EH (cell line): ENCODE measurements around the gene MYRF.
A peak's percentile ranks its signal among the peaks of the same experiment; 100 is the strongest.

ENCODE experiments used
- DNase-seq: peaks from one replicate; pipeline ENCODE4 v3.0.0-alpha.2; 2015; ENCODE audit warnings: low read depth

MYRF gene

DNA sequence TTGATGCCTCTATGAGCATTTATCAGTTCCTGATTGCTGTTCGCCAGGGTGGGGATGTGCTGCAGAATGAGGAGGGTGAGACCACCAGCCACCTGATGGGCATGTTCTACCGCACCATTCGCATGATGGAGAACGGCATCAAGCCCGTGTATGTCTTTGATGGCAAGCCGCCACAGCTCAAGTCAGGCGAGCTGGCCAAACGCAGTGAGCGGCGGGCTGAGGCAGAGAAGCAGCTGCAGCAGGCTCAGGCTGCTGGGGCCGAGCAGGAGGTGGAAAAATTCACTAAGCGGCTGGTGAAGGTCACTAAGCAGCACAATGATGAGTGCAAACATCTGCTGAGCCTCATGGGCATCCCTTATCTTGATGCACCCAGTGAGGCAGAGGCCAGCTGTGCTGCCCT is 43.0 kb downstream of the MYRF start:
- no peak for DNase-seq

DNA sequence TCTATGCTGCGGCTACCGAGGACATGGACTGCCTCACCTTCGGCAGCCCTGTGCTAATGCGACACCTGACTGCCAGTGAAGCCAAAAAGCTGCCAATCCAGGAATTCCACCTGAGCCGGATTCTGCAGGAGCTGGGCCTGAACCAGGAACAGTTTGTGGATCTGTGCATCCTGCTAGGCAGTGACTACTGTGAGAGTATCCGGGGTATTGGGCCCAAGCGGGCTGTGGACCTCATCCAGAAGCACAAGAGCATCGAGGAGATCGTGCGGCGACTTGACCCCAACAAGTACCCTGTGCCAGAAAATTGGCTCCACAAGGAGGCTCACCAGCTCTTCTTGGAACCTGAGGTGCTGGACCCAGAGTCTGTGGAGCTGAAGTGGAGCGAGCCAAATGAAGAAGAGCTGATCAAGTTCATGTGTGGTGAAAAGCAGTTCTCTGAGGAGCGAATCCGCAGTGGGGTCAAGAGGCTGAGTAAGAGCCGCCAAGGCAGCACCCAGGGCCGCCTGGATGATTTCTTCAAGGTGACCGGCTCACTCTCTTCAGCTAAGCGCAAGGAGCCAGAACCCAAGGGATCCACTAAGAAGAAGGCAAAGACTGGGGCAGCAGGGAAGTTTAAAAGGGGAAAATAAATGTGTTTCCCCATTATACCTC is 43.6 kb downstream of the MYRF start:
- DNase-seq: no peak

DNA sequence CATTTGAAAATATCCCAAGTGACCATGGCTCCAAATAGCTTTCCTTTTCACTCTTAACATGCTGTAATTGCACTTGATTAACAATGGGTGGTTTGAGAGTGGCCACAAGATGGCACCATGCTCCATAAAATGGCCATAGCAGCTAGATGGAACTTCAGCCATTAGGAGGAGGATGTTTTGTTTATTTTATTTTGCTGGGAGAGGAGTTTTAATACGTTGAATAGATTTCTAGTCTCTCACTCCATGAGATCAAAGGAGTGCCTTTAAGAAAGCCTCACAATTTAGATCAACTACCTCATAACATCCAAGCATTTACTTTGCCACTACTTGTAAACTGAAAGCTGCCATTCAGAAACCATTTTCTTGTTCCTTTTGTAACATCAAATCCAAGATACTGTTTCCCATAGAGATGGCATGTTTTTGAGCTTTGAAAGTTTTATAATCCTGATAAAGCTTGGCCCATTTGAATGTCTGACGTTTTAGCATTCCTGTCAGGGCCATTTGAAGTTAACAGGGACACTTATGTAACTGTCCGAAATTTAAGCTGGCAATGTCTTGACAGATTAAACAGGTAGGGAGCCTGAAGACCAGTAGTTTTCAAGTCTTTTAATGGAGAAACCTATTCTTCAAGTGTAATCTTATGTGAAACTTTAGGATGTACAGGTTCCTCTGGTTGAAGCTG is 45.0 kb downstream of the MYRF start:
- peak; percentile 87 for DNase-seq

DNA sequence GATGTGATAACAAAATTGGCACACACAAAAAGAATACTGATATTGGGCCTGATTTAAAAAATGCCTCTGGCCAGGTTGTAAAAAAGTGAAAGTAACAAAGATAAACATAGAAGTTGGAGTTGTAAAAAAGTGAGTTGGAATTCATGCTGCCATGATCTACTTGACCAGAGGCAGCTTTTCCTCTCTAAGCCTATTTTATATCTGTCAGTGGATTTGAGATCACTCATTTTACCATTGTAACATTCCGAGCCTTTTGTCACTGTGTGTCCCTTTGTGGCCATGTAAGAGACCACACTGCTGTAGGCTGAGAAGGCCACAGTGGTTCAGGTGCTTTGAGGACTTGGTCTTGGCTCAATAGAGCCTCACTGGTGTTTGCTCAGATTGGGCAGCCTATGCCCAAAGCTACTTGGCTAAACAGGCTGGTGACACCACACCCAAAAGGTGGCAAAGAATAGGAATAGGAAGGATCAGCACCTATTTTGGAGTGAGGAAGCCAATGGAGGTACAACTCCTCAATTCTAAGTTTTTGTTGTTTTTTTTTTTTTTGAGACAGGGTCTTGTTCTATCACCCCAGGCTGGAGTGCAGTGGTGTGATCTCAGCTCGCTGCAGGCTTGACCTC is 47.3 kb downstream of the MYRF start:
- no peak for DNase-seq

DNA sequence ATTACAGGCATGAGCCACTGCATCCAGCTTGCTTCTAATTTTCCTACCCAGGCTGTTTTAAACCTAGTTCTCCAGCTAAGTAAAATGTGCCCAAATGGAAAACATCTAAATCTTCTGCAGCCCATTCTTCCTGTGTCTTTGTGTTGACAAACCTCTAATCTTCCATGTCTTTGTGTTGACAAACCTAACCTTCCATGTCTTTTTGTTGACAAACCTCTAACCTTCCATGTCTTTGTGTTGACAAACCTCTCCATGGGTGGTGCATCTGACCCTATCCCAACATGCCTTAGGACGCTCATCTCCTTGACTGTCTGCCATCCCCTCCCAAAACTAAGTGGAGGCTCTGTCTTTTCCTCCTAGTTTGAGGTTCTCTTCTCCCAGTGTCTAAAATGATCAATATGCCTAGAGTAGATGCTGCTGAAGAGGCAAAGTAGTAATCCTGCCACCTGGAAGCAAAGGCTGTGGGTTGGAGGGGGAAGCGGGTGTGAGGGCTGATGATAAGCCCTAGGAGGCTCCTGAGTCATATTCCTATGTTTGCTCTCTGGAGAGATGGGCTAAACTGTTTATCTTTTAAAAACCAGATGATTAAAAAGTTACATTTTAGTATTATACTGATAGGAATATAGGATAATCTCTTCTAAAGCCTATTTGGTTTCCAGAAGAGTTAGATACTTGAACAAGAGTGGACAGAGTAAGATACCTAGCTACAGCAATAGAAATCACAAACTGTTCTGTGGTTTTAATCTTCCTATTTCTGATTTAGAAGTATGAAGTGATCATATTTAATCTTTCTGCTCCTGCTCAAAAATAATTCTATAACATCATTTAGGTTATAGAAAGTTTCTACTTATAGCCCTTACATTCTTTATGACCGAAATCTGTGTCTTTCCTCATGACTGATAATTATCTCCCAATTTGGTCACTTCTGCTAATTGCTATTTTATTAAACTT is 48.2 kb downstream of the MYRF start:
- no peak for DNase-seq

DNA sequence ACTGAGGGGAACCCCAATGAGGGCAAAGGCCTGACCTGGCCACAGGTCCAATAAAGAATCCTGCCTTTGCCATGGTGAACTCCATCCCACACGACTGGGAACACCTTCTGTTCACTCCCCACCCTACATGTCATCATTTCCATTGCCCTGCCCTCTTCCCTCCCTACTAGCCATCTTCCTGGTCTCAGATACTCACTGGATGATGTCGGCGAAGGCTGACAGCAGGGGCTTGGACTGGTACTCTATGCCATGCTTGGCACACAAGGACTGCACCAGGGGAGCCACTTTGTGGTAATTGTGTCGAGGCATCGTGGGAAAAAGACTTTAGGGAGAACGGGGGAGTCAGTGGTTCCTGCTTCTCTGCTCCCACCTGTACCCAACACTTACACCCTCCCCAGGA is 50.2 kb downstream of the MYRF start:
- no peak for DNase-seq

DNA sequence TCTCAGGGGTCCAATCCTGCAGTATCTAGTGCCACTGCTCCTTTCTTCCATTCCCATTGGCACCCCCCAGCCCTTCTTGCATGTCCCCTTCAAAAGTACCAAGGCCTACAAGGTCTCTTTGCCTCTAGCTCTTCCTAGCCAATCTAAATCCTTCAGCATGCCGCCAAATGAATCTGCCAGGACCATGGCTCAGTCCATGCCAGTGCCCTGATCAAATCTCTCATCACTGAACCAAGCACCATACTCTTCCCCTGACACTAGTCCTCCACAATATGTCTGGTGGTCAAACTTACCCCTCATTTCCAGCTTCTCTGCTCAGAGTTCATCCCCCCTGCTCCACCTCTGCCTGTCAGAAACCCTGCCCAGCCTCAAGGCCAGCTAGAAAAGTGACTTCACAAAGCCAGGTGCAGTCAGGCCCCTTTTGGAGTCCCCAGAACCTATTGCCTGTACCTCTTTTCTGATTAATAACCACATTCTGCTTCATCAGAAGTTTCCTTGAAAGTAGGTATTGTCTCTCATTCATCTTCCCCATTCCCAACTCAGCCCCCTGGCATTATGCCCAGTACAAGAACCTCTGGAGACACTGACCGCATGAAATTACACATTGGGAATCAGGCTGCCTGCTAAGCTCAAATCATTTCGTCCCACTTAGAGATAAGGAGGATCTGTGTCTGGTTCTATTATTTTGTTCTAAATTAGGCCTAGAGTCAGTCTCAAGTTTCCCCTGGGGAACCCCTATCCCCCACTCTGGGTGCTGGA is 51.6 kb downstream of the MYRF start:
- DNase-seq: no peak

DNA sequence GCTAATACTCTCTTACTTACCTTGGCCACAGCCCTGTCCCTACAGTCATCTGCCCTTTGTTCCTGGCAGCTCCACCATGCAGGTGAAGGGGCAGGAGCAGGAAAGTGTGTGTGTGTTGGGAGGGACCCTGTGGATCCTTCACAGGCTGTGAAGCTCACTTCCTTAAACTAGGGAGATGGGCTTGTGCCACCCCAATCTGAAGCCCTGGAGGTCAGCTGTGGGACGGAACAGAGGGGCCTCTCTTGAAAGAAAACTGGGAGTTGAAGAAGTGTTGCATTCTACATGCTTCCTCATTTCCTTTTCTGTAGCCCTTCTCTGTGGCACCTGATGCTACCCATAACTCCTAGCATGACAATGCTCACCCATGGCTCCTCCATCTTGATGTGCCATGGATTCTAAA is 52.7 kb downstream of the MYRF start:
- DNase-seq: no peak

DNA sequence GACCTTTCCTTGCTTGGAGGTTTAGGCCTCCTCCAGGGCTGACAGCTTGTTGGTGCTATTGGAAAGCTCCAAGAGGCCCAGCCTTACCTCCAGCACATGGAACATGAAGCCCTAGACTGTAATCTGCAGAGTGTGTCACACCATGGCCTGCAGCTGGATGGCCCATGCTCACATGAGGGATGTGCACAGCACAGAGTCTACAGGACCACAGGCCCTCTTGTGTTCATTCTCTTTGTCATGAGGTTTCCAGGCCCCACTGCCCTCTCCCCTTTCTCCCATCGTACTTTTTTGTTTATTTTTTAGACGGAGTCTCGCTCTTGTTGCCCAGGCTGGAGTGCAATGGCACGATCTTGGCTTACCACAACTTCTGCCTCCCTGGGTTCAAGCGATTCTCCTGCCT is 54.3 kb downstream of the MYRF start:
- DNase-seq: no peak

DNA sequence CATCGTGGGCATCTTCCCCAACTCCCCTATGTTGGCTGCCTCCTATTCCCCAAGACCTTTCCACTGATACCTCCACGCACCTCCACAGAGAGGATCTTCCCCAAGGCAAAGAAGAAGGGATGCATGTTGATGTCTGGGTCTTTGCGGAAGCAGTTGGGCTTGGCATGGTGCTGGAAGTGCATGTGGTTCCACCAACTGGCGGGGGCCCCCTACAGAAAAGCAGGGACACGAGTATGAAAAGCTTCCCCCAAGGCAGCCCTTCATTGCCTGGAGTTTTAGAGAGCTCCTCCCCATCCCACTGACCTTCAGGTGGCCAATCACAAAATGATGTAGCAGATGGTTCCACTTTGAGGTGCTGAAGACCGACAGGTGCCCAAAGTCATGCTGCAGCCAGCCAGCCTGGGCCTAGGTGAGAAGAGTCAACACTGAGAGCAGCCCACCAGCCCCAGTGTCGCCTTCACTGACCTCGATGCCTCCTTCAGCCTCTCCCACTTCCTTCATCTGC is 58.3 kb downstream of the MYRF start:
- no peak for DNase-seq

DNA sequence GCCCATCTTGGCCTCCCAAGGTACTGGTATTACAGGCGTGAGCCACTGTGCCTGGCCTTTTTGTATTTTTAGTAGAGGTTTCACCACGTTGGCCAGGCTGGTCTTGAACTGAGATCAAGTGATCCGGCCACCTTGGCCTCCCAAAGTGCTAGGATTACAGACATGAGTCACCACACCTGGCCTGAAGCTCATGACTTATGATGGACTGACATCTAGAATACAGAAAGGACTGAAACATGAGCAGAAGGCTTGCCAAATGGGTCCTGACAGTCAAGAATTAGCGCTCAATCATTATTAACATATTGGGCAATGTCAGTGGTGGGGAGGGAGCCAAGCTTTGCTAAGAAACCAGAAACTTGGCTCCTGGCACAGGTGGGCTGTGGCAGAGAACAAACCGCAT is 59.4 kb downstream of the MYRF start:
- DNase-seq: no peak

DNA sequence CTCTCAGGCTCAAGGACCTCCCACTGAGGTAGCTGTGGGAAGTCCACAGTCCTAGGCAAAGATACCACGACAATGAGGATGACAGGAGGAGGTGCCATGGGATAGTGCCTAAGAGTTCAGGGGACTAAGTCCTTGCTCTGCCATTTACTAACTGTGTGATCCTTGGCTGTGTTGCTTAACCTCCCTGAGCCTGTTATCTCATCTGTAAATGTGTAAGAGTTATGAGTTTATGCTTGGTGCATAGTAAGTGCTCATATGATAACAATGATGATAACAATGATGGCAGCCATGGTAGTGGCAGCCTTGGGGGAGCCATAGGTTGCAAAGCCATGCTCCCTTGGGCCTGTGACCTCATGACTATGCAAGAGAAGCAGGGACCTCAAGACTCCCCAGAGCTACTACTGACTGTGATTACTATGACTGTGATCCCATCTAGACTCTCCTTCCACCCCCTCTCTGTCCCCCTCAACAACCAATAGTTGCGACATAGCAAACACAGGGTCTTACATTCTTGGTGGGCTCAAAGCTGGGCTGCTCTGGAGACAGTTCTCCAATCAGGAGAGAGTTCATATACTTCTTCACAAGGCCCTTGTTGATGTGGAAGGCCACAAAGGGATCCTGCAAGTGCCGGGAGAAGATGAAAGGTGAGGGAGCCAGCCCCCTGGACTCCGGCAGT is 60.4 kb downstream of the MYRF start:
- DNase-seq: no peak

DNA sequence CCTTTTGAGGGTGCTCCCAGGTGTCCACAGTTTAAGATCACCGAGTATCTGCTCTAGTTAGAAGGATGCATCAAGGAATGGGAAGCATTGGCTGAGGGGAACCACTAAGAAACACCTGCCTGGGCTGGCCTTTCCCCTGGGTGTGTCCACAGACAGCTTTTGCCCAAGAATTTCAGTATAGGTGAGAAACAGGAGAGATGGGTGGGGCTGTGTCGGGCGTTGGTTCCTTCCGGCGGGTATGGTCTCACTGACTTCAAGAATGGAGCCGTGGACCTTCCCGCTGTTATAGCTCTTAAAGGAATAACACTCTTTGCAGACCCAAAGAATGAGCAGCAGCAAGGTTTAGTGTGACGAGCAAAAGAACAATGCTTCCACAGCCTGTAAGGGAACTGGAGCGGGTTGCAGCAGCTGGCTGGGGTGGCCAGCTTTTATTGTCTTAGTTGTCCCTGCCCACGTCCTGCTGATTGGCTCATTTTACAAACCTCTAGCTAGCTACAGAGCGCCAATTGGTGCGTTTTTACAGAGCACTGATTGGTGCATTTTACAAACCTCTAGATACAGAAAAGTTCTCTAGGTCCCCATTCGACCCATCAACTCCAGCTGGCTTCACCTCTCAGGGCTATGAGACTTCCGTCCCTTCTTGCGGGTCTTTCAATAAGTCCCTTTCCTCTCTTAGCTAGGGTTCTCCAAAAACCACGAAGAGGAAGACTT is 62.0 kb downstream of the MYRF start:
- DNase-seq: peak; percentile 49

DNA sequence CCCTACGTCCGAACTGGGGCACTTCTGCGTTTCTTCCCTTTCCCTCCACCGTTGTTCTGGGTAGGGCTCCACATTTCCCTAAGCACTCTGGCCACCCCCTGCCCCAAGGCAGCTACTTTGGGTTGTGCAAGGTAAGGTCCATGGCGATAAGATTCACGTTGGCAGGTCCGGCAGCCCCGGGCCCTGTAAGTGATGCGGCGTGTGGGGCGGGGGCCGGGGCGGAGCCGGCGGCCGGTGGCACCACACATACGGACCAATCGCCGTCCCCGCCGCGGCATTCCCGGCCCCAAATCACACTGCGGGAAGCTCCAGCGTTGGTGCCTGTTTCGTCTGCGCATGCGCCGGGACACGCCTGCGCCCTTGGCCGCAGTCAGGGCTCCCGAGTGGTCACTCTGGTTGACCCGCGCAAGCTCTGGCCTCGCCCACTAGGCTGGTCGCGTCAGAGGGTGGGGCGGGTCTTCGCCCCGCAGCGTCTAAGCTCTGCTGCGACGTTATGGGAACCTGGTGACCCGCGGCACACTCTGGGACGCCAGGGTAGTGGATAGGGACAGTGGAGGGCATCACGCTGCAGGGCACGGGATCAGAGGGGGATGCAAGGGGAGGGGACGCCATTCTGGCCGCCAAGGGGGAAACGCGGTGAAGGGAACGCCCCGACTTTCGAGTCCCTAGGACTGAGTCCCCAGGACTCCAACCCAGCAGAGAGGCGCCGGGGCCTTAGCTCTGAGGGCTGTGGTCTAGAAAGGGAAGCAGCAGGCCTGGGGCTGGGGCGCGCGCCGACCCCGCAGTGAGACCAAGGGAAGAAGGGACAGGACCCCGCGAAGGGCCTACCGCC is 62.7 kb downstream of the MYRF start:
- peak; percentile 98 for DNase-seq

DNA sequence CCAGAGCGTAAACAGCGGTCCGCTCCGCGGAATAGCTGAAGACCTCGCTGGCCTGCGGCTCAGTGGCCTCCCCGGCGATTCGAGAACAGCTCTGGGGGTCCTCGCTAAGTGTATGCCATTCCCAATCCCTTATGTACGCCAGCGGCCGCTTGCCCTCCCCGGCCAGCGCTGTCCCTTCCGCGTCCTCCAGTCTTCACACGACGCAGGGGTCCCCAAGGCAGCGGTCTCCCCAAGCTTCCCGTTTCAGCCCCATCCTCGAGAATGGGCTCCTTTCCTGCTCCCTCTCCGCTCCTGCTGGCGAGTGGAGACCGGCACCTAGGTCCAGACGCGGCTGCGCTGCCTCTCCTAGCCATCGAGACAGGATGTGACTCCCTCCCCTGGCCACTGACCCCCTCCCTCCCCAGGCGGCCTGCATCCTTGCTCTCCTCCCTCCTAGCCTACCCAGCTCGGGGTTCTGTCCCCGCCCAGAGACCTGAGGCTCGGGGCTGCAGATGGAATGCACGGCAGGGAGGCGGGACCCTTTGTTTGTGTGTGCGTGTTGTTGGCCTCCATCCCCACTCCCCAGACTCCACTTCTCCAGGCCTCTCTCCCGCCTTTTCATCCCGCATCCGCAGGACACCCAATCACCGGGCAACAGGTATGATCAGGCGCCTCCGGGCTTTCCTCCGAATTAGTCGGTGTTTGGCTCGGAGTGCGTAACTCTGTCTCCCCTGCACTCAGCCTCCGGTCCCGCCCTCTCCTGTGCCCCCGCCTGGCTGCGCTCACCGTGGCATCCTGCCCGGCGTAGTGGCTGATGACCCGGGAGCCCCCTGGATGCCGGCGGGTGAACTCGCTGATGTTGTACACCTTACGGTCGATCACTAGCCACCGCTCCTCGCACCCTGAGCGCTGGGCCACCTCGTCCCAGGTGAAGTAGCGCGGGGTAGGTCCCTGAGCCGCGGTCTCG is 63.6 kb downstream of the MYRF start:
- peak; percentile 84 for DNase-seq

DNA sequence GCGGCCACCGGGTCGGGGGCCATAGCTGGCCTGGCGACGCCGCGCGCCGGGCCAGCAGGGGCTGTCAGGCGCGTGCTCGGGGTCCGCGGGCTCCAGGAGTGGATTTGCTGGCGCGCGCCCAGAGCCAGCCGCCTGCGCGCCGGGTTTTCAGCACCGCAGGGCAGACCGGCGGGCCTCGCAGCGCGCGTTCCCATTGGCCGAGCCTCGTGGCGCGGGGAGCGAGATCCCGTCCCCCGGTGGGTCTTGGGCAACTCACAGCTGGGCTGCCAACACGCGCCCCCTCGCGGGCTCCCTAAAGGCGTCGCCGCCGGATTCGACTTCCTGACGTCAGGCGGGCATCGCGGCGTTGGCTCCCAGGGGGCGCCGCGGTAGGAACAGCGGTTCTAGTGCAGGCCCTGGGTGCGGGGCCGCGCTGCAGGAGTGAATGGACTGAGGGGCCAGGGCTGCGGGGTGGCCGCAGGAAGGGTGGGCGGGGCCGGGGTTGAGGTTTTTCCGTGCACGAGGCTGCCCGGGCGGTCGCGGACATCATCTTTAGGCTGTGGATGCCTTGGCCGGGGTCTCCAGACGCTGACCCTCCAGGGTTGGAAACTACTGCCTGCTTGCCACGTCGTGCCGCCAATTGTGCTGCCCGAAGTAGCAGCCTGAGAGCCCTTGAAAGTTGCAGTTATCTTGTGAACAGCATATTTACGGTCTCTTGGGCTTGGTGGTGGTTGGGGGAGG is 64.5 kb downstream of the MYRF start, which contains the start of gene FADS1:
Gene FADS1, minus strand, starts transcription at position 268 of the 720 bp plus-strand sequence. Its CDS starts 74 bp downstream, at position 194.
- peak; percentile 94 for DNase-seq

DNA sequence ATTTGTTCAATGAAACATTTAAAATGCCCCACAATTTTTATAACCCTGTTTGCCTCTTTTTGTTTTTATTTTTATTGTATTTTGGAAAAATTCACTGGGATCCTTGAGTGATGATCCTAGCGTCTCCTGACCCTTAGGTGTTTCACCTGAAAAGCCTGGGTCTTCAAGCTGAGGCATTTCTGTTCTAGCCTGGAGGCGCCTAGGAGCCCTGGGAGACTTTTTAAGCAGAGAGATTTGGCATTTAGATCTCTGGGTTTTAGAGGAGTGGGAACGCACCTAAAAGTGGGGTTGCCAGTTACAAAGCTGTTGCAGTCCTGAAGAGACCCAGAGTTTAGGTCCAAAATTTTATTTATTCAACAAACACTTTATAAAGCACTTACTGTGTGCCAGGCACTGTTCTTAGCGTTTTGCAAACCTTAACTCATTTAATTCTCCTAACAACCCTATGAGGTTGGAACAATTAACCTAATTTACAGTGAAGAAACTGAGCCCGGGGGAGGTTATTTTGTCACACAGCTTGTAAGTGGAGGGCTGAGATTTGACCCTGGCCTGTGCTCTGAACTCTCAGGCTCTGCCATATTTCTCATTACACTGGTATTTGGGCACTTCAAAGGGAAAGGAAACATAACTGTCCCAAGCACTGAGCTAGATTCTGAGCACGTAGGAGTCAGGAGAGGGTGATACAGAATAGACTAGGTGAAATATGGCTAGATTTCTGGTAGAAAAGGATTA is 65.2 kb downstream of the MYRF start:
- DNase-seq: no peak
